Endothelial cell of umbilical vein (primary cell): Measurements from ENCODE around the gene LY6G6C. TPM values are rescaled to one million over a fixed set of nuclear protein-coding genes. Genes with fewer than 3 reads are reported as not detected.

Experiments
- BruUV-seq: library from RNA; stranded (reverse); fragments of 400-500 nt; replicated peaks from 2 replicates; lab custom pipeline; 2021; lab: Mats Ljungman, UMichigan
- CTCF ChIA-PET: fragments of 300-600, 350-600 bp; sonication (Branson Sonifier 250); formaldehyde crosslinking; loops from one replicate; lab custom pipeline; 2021; ENCODE audit warnings: antibody characterized with exemption, inconsistent platforms; lab: Charles Lee
- POLR2A ChIA-PET: fragments of 300-600, 350-600 bp; sonication (Branson Sonifier 250); formaldehyde crosslinking; loops from one replicate; lab custom pipeline; 2021; ENCODE audit warnings: antibody characterized with exemption, inconsistent platforms; lab: Charles Lee
- DNase-seq: peaks from one replicate; pipeline ENCODE4 v3.0.0-alpha.2; 2011; ENCODE audit warnings: low read depth, low spot score
- FAIRE-seq: peaks from 2 replicates; lab custom pipeline; 2011; peaks lifted over from hg19 to GRCh38; lab: Jason Lieb, UNC
- H2AFZ ChIP-seq: 2 replicates; pipeline ENCODE4 v1.6.0; 2012; ENCODE audit warnings: low read depth, low read length, control low read depth, inconsistent platforms
- H3K27ac ChIP-seq: 2 replicates; pipeline ENCODE4 v1.5.1; 2011; ENCODE audit warnings: low read depth, mild to moderate bottlenecking, control low read depth, low read length, moderate library complexity; ENCODE audit not compliant: insufficient read depth
- H3K27me3 ChIP-seq, 2 experiments: 2 replicates each; pipeline versions ENCODE4 v1.6.0 to v1.6.1; 2011; ENCODE audit warnings: low read length in 2 of 2, mixed read lengths in 1 of 2; ENCODE audit not compliant: control insufficient read depth in 2 of 2, insufficient read depth in 2 of 2
- H3K36me3 ChIP-seq, 2 experiments: 2 replicates in 1 of 2; 3 replicates in 1 of 2; pipeline ENCODE4 v1.5.1; 2011; ENCODE audit warnings: low read length in 2 of 2, mild to moderate bottlenecking in 1 of 2, moderate library complexity in 1 of 2; ENCODE audit not compliant: control insufficient read depth in 2 of 2, insufficient read depth in 2 of 2; ENCODE audit errors: extremely low read depth in 1 of 2
- H3K4me1 ChIP-seq: 3 replicates; pipeline ENCODE4 v1.5.1; 2011; ENCODE audit warnings: mild to moderate bottlenecking, low read length; ENCODE audit not compliant: control insufficient read depth, insufficient read depth; ENCODE audit errors: extremely low read depth
- H3K4me2 ChIP-seq: 2 replicates; pipeline ENCODE4 v1.6.1; 2011; ENCODE audit warnings: low read length, control low read depth, mixed read lengths; ENCODE audit not compliant: insufficient read depth
- H3K4me3 ChIP-seq, 3 experiments: fragments of 200-600 bp in 1 of 3; sonication (generic), shearing (Covaris generic) in 1 of 3; replicated peaks in 1 of 3; 2 replicates each; pipeline ENCODE4 v1.5.1; 2011 to 2016; ENCODE audit warnings: control low read depth in 3 of 3, low read length in 3 of 3, mild to moderate bottlenecking in 2 of 3, inconsistent platforms in 1 of 3, low read depth in 1 of 3, moderate library complexity in 1 of 3; ENCODE audit not compliant: insufficient read depth in 1 of 3
- H3K79me2 ChIP-seq: 2 replicates; pipeline ENCODE4 v1.6.0; 2012; ENCODE audit warnings: low read length, inconsistent platforms; ENCODE audit not compliant: control insufficient read depth, insufficient read depth
- H3K9ac ChIP-seq: replicated peaks from 2 replicates; pipeline ENCODE3; 2011; ENCODE audit warnings: low read length, control low read depth; ENCODE audit not compliant: insufficient read depth; ENCODE audit errors: extremely low read depth
- H3K9me1 ChIP-seq: replicated peaks from 3 replicates; pipeline ENCODE4 v1.6.0; 2011; ENCODE audit warnings: mild to moderate bottlenecking, low read length; ENCODE audit not compliant: control insufficient read depth, insufficient read depth; ENCODE audit errors: extremely low read depth
- H3K9me3 ChIP-seq: replicated peaks from 2 replicates; pipeline ENCODE4 v1.5.1; 2012; ENCODE audit warnings: low read length, inconsistent platforms; ENCODE audit not compliant: control insufficient read depth, insufficient read depth
- H4K20me1 ChIP-seq: replicated peaks from 2 replicates; pipeline ENCODE3; 2011; ENCODE audit warnings: mild to moderate bottlenecking, low read length; ENCODE audit not compliant: control insufficient read depth, insufficient read depth; ENCODE audit errors: extremely low read depth
- EZH2 ChIP-seq: IDR thresholded peaks from 2 replicates; pipeline ENCODE4 v1.6.1; 2012; ENCODE audit warnings: borderline replicate concordance, low read depth, mild to moderate bottlenecking, moderate library complexity, low read length, inconsistent platforms; ENCODE audit not compliant: severe bottlenecking
- FOS ChIP-seq: IDR thresholded peaks from 2 replicates; pipeline ENCODE4 v1.6.1; 2011; ENCODE audit warnings: mild to moderate bottlenecking, low read length, moderate library complexity, borderline replicate concordance; ENCODE audit not compliant: insufficient read depth
- GATA2 ChIP-seq: IDR thresholded peaks from 2 replicates; pipeline ENCODE4 v1.7.0; 2011; ENCODE audit warnings: low read depth, mild to moderate bottlenecking, moderate library complexity, mixed read lengths, low read length; ENCODE audit not compliant: insufficient read length, insufficient read depth
- JUN ChIP-seq: IDR thresholded peaks from 2 replicates; pipeline ENCODE4 v1.6.1; 2011; ENCODE audit warnings: borderline replicate concordance, low read depth; ENCODE audit not compliant: insufficient read length, insufficient read depth
- MAX ChIP-seq: IDR thresholded peaks from 2 replicates; pipeline ENCODE4 v1.6.1; 2011; ENCODE audit not compliant: insufficient read depth, insufficient read length
- MYC ChIP-seq: IDR thresholded peaks from one replicate; pipeline ENCODE4 v1.6.1; 2011; ENCODE audit warnings: mild to moderate bottlenecking, low read depth, low read length
- POLR2A ChIP-seq: IDR thresholded peaks from 2 replicates; pipeline ENCODE4 v1.6.1; 2012; ENCODE audit warnings: low read depth, mild to moderate bottlenecking, control low read depth, low read length
- POLR2AphosphoS5 ChIP-seq: IDR thresholded peaks from 2 replicates; pipeline ENCODE4 v1.6.1; 2012; ENCODE audit warnings: low read depth, mild to moderate bottlenecking, control low read depth, low read length, moderate library complexity; ENCODE audit not compliant: insufficient read depth
- dilution Hi-C: fragments of 300-500 bp; cut with MboI; formaldehyde crosslinking; loops from one replicate; pipeline ENCODE4 v1.15.0; 2019; ENCODE audit warnings: low sequenced_read_pairs; ENCODE audit not compliant: extremely low pct_ligation_motif_present
- intact Hi-C: fragments of 100-400 bp; cut with micrococcal nuclease; formaldehyde crosslinking; loops from one replicate; pipeline ENCODE4 v1.10.0; 2022
- polyA plus RNA-seq, 4 experiments: library from polyadenylated mRNA; depleted of rRNA in 3 of 4; stranded (reverse) in 3 of 4; unstranded in 1 of 4; fragments of >200 nt; gene quantifications; 2 replicates each; pipeline versions ENCODE4 v1.2.1 to v1.2.3, GENCODE V29; 2011 to 2012; ENCODE audit warnings: missing spikeins in 1 of 4
- total RNA-seq: library from RNA; stranded (reverse); gene quantifications from 2 replicates; pipeline ENCODE4 v1.2.3, GENCODE V29; 2021
- TF ChIP-seq, protein P1 (sequence below), 2 donors: IDR thresholded peaks; 1 replicate in 1 of 2; 2 replicates in 1 of 2; pipeline ENCODE4 v1.5.1; 2011; ENCODE audit warnings: low read length in 2 of 2, mild to moderate bottlenecking in 2 of 2, moderate library complexity in 2 of 2, control low read depth in 1 of 2, inconsistent platforms in 1 of 2, low read depth in 1 of 2; ENCODE audit not compliant: insufficient read depth in 1 of 2; ENCODE audit errors: extremely low read depth in 1 of 2

The LY6G6C gene
- total and polyA plus RNA-seq, 2 donors (not counting 3 experiments of a cell fraction or from before 2014, with no cell fraction given), result 0.33 TPM; not detected in 1

DNA sequence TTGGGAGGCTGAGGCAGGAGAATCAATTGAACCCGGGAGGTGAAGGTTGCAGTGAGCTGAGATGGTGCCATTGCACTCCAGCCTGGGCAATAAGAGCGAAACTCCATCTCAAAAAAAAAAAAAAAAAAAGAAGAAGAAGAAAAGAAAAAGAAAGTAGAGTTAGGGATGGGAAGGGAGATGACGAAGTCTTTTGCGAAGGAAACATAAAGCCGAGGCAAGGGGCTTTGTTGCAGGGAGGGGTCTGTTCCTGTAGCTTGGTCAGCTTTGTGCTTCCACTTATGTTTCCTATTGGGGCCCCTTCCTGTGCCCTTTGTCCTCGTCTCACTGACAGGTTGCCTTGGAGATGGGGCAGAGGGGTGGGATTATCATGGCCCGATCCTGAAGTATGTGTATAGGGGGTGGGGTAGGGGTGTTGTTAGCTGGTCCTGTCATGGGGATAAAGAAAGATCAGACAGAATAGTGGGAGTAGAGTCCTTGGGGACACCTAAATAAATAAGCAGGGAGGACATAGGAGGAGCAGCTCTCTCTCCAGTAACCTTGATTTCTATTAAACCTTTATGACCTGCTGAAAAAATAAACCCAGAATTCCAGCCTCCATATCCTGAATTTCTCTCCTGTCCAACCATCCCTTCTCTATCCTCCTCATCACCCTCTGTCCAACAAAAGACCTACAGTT, 15.9 kb upstream of the LY6G6C start:
- H3K27ac ChIP-seq, result peak overlapping the region; percentile 94
- H3K9ac ChIP-seq, result peak overlapping the region; percentile 80
- no peaks in the 10 kb centered on the region for H3K9me1 ChIP-seq
- peak overlapping the region in 2 of 3 experiments; percentile 6 to 56 for H3K4me3 ChIP-seq
- H4K20me1 ChIP-seq, result no peaks in the 10 kb centered on the region
- ChIA-PET CTCF (interaction anchor here (0.6 to 6.0 kb wide), 16 partner anchors 8 to 93 kb away, joined by 3 to 55 read pairs (median 4); partner anchors contain the start of genes BAG6, DDAH2, HSPA1B and LY6G5B), POLR2A (interaction anchor here (0.6 to 3.2 kb wide), 5 partner anchors 26 to 90 kb away, joined by 3 to 19 read pairs (median 7); partner anchors contain the start of genes HSPA1A, HSPA1B and HSPA1L)
- DNase-seq (peak; percentile 69), FAIRE-seq (no peak)
- TSS peak; percentile 1 for BruUV-seq
- dilution Hi-C loops, result no loop called here
- intact Hi-C loops, result loop anchor here (10.0 kb wide), 1 partner anchor 193 kb away; the partner anchor contains the start of genes ATP6V1G2, DDX39B and NFKBIL1
- H3K27me3 ChIP-seq, result no peaks in the 10 kb centered on the region
- peak overlapping the region; percentile 93 for H3K4me2 ChIP-seq
- H2AFZ ChIP-seq, result no peak overlapping the region
- peaks cover 40% of the 10 kb centered on the region for H3K4me1 ChIP-seq
- H3K36me3 ChIP-seq, result peaks cover under 1 to 13% of the 10 kb centered on the region in 2 experiments
- no peak for TF ChIP-seq POLR2AphosphoS5
- TF ChIP-seq FOS, result no peak
- no peak for TF ChIP-seq POLR2A
- TF ChIP-seq, protein P1, sequence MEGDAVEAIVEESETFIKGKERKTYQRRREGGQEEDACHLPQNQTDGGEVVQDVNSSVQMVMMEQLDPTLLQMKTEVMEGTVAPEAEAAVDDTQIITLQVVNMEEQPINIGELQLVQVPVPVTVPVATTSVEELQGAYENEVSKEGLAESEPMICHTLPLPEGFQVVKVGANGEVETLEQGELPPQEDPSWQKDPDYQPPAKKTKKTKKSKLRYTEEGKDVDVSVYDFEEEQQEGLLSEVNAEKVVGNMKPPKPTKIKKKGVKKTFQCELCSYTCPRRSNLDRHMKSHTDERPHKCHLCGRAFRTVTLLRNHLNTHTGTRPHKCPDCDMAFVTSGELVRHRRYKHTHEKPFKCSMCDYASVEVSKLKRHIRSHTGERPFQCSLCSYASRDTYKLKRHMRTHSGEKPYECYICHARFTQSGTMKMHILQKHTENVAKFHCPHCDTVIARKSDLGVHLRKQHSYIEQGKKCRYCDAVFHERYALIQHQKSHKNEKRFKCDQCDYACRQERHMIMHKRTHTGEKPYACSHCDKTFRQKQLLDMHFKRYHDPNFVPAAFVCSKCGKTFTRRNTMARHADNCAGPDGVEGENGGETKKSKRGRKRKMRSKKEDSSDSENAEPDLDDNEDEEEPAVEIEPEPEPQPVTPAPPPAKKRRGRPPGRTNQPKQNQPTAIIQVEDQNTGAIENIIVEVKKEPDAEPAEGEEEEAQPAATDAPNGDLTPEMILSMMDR (IDR thresholded peaks at IDR 0.05; ENCODE audit: extremely low read depth in 1 of 2, insufficient read depth in 1 of 2, low read depth in 1 of 2, low read length in 2 of 2), result no peak
- TF ChIP-seq EZH2, result no peak
- no peak for TF ChIP-seq JUN
- no peak for TF ChIP-seq MYC
- no peak for TF ChIP-seq GATA2
- TF ChIP-seq MAX, result no peak
- H3K9me3 ChIP-seq, result no peaks in the 10 kb centered on the region
- H3K79me2 ChIP-seq, result peaks cover 42% of the 10 kb centered on the region
